ENCODE measurements around the gene ZDBF2. TPM values are rescaled to one million over a fixed set of nuclear protein-coding genes. Genes with fewer than 3 reads are reported as not detected.

ZDBF2 gene
- total RNA-seq, 1 experiment from 2014 or later = 31.8 TPM

GRCh38 chr2:206352571-206352970, 78.1 kb downstream of the ZDBF2 start:
- Histone ChIP-seq H3K4ac (ENCODE audit: low read depth, low read length) (no peak overlapping the region), H3K4me1 (ENCODE audit: insufficient read depth, low read length) (no peaks in the 10 kb centered on the region), H2BK120ac (ENCODE audit: low read depth, low read length, poor library complexity, severe bottlenecking) (no peak overlapping the region), H4K8ac (replicated peaks; ENCODE audit: insufficient read length, low read depth, low read length) (no peak overlapping the region), H4K5ac (ENCODE audit: insufficient read length, low read depth, low read length) (no peak overlapping the region), H3K23me2 (ENCODE audit: insufficient read length, low read depth, low read length, poor library complexity, severe bottlenecking) (no peaks in the 10 kb centered on the region), H3K79me1 (ENCODE audit: insufficient read depth, low read depth, low read length, poor library complexity, severe bottlenecking) (no peaks in the 10 kb centered on the region), H3K27ac (ENCODE audit: insufficient read length, low read depth, low read length) (no peak overlapping the region), H3T11ph (ENCODE audit: low read length) (no peak overlapping the region), H2BK20ac (ENCODE audit: low read depth, low read length, poor library complexity, severe bottlenecking) (no peak overlapping the region), H2BK15ac (ENCODE audit: low read depth, low read length) (no peak overlapping the region), H2BK12ac (ENCODE audit: insufficient read length, low read depth, low read length) (no peak overlapping the region), H4K91ac (ENCODE audit: insufficient read length, low read depth, low read length) (no peak overlapping the region), H3K9ac (ENCODE audit: extremely low read depth, insufficient read length, low read length) (no peak overlapping the region), H2BK5ac (ENCODE audit: insufficient read length, low read length) (no peak overlapping the region), H3K14ac (ENCODE audit: insufficient read depth, low read length) (no peak overlapping the region), H3K27me3 (ENCODE audit: insufficient read depth, low read length) (no peaks in the 10 kb centered on the region), H3K56ac (ENCODE audit: insufficient read length, low read depth, low read length) (no peak overlapping the region), H3K9me3 (ENCODE audit: control insufficient read depth, low read depth, low read length) (no peaks in the 10 kb centered on the region), H2AFZ (ENCODE audit: low read length) (no peak overlapping the region), H3K18ac (ENCODE audit: insufficient read length, low read depth, low read length) (no peak overlapping the region), H3K4me2 (ENCODE audit: insufficient read depth, insufficient read length, low read length) (no peak overlapping the region), H2AK5ac (ENCODE audit: insufficient read length, low read length) (no peak overlapping the region), H4K20me1 (ENCODE audit: control insufficient read depth, insufficient read depth, insufficient read length) (no peaks in the 10 kb centered on the region), H3K79me2 (ENCODE audit: insufficient read depth, low read length) (no peaks in the 10 kb centered on the region), H3K23ac (ENCODE audit: insufficient read length, low read depth, low read length) (no peak overlapping the region)
- Mint-ChIP-seq H3K27ac (no peak overlapping the region), H3K27me3 (ENCODE audit: low read depth) (no peaks in the 10 kb centered on the region; the same call in 1 of the 2 replicates), H3K36me3 (ENCODE audit: insufficient read depth in 1 of 3, low read depth in 3 of 3) (peaks cover 5 to 27% (median 6%) of the 10 kb centered on the region in 3 experiments), H3K9me3 (peaks cover 24 to 26% of the 10 kb centered on the region in 2 experiments), H3K4me1 (no peaks in the 10 kb centered on the region), H3K4me3 (no peak overlapping the region)
- no CpG with 5 or more reads among the region's 1 CpG for WGBS (ENCODE audit: extremely low coverage, insufficient read length, low lambda C conversion rate)
- no peak for TF ChIP-seq CTCF (conservative IDR thresholded peaks at IDR 0.05)
- DNase-seq = no peak

All from H9 (cell line).